ENCODE data around the gene LIMK2.

LIMK2 gene

DNA sequence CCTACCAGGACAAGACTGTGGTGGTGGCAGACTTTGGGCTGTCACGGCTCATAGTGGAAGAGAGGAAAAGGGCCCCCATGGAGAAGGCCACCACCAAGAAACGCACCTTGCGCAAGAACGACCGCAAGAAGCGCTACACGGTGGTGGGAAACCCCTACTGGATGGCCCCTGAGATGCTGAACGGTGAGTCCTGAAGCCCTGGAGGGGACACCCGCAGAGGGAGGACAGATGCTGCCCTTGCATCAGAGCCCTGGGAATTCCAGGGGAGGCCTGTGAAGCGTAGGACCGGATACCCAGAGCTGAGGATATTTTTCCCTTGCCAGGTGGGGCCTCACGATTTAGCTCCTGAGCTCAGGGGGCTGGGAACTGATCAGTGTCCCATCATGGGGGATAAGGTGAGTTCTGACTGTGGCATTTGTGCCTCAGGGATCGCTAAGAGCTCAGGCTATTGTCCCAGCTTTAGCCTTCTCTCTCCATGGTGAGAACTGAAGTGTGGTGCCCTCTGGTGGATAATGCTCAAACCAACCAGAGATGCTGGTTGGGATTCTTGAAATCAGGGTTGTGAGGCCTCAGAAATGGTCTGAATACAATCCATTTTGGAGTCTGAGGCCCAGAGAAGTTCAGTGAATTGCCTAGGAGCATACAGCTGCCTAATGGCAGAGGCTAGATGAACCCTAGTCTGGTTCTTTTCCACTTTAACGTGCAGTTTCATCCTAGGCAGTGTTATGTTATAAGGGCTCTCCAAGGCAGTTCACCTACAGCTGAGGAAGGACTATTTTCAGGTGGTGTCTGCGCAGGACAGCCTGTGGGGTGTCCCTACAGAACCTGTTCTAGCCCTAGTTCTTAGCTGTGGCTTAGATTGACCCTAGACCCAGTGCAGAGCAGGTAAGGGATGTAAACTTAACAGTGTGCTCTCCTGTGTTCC, 60.7 kb downstream of the LIMK2 start:
- DNase-seq (ENCODE audit: low spot score): peak; percentile 75

DNA sequence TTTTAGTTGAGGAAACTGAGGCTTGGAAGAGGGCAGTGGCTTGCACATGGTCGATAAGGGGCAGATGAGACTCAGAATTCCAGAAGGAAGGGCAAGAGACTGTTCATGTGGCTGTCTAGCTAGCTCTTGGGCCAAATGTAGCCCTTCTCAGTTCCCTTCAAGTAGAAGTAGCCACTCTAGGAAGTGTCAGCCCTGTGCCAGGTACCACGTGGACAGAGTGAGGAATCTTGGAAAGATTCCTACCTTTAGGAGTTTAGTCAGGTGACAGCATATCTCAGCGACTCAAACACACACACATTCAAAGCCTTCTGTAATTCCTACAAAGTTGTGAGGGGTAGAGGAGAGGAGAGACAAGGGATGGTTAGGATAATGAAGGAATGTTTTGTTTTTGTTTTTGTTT, 61.9 kb downstream of the LIMK2 start:
- no peak for DNase-seq (ENCODE audit: low spot score)

DNA sequence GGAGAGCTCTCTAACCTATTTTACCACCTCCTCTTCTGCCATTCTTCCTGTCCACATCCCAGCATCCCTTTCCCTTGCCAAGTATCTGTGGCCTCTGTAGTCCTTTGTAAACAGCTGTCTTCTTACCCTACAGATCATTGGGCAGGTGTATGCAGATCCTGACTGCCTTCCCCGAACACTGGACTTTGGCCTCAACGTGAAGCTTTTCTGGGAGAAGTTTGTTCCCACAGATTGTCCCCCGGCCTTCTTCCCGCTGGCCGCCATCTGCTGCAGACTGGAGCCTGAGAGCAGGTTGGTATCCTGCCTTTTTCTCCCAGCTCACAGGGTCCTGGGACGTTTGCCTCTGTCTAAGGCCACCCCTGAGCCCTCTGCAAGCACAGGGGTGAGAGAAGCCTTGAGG, 62.9 kb downstream of the LIMK2 start:
- DNase-seq (ENCODE audit: low spot score): no peak

DNA sequence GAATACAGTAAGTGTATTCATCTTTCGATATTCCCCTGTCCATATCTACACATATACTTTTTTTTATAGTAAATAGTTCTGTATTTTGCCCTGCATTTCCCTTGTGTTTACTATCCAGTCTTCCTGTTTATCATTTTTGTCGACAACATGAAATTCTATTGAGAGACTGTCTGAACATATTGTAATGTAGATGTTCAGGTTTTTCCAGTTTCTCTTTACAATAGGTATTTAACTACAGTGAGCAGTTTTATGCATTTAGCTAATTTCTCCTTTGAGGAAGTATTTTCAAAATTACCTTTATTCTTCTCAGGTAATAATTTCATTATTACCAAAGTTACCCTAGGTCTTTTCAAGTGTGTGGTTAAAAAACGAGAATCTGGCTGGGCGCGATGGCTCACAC, 63.5 kb downstream of the LIMK2 start:
- DNase-seq (ENCODE audit: low spot score): no peak

DNA sequence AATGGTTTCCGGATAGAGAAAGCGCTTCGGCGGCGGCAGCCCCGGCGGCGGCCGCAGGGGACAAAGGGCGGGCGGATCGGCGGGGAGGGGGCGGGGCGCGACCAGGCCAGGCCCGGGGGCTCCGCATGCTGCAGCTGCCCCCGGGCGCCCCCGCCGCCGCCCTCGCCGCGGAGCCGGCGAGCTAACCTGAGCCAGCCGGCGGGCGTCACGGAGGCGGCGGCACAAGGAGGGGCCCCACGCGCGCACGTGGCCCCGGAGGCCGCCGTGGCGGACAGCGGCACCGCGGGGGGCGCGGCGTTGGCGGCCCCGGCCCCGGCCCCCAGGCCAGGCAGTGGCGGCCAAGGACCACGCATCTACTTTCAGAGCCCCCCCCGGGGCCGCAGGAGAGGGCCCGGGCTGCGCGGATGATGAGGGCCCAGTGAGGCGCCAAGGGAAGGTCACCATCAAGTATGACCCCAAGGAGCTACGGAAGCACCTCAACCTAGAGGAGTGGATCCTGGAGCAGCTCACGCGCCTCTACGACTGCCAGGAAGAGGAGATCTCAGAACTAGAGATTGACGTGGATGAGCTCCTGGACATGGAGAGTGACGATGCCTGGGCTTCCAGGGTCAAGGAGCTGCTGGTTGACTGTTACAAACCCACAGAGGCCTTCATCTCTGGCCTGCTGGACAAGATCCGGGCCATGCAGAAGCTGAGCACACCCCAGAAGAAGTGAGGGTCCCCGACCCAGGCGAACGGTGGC, 64.5 kb downstream of the LIMK2 start:
- no peak for DNase-seq (ENCODE audit: low spot score)

DNA sequence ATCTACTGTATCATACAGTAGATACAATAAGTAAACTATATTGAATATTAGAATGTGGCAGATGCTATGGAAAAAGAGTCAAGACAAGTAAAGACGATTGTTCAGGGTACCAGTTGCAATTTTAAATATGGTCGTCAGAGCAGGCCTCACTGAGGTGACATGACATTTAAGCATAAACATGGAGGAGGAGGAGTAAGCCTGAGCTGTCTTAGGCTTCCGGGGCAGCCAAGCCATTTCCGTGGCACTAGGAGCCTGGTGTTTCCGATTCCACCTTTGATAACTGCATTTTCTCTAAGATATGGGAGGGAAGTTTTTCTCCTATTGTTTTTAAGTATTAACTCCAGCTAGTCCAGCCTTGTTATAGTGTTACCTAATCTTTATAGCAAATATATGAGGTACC, 65.6 kb downstream of the LIMK2 start:
- DNase-seq (ENCODE audit: low spot score): no peak

DNA sequence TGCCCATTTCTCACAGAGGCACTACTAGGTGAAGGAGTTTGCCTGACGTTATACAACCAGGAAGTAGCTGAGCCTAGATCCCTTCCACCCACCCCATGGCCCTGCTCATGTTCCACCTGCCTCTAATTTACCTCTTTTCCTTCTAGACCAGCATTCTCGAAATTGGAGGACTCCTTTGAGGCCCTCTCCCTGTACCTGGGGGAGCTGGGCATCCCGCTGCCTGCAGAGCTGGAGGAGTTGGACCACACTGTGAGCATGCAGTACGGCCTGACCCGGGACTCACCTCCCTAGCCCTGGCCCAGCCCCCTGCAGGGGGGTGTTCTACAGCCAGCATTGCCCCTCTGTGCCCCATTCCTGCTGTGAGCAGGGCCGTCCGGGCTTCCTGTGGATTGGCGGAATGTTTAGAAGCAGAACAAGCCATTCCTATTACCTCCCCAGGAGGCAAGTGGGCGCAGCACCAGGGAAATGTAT, 66.1 kb downstream of the LIMK2 start:
- no peak for DNase-seq (ENCODE audit: low spot score)

DNA sequence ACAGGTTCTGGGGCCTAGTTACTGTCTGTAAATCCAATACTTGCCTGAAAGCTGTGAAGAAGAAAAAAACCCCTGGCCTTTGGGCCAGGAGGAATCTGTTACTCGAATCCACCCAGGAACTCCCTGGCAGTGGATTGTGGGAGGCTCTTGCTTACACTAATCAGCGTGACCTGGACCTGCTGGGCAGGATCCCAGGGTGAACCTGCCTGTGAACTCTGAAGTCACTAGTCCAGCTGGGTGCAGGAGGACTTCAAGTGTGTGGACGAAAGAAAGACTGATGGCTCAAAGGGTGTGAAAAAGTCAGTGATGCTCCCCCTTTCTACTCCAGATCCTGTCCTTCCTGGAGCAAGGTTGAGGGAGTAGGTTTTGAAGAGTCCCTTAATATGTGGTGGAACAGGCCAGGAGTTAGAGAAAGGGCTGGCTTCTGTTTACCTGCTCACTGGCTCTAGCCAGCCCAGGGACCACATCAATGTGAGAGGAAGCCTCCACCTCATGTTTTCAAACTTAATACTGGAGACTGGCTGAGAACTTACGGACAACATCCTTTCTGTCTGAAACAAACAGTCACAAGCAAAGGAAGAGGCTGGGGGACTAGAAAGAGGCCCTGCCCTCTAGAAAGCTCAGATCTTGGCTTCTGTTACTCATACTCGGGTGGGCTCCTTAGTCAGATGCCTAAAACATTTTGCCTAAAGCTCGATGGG, 66.7 kb downstream of the LIMK2 start:
- no peak for DNase-seq (ENCODE audit: low spot score)

DNA sequence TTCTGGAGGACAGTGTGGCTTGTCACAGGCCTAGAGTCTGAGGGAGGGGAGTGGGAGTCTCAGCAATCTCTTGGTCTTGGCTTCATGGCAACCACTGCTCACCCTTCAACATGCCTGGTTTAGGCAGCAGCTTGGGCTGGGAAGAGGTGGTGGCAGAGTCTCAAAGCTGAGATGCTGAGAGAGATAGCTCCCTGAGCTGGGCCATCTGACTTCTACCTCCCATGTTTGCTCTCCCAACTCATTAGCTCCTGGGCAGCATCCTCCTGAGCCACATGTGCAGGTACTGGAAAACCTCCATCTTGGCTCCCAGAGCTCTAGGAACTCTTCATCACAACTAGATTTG, 67.2 kb downstream of the LIMK2 start:
- no peak for DNase-seq (ENCODE audit: low spot score)

DNA sequence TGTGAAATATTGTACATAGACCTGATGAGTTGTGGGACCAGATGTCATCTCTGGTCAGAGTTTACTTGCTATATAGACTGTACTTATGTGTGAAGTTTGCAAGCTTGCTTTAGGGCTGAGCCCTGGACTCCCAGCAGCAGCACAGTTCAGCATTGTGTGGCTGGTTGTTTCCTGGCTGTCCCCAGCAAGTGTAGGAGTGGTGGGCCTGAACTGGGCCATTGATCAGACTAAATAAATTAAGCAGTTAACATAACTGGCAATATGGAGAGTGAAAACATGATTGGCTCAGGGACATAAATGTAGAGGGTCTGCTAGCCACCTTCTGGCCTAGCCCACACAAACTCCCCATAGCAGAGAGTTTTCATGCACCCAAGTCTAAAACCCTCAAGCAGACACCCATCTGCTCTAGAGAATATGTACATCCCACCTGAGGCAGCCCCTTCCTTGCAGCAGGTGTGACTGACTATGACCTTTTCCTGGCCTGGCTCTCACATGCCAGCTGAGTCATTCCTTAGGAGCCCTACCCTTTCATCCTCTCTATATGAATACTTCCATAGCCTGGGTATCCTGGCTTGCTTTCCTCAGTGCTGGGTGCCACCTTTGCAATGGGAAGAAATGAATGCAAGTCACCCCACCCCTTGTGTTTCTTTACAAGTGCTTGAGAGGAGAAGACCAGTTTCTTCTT, 67.9 kb downstream of the LIMK2 start:
- no peak for DNase-seq (ENCODE audit: low spot score)

DNA sequence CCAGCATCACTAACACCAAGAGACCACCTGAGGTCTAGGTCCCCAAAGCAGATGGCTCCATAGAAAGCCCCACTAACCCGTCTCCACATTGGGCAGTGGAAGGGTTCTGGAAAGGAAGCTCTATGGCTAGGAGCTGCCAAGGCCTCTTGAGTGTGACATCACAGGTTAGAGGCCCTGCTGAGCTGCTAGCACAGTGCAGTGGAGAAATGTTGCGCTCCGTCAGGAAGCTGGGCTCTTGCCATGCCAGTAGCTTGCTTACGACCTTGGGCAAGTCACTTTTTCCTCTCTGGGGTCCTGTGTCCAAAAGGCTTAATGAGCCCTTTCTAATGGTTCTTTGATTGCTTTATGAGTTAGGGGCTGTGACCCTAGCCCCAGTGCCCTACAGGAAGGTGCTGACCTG, 69.6 kb downstream of the LIMK2 start:
- DNase-seq (ENCODE audit: low spot score): no peak

DNA sequence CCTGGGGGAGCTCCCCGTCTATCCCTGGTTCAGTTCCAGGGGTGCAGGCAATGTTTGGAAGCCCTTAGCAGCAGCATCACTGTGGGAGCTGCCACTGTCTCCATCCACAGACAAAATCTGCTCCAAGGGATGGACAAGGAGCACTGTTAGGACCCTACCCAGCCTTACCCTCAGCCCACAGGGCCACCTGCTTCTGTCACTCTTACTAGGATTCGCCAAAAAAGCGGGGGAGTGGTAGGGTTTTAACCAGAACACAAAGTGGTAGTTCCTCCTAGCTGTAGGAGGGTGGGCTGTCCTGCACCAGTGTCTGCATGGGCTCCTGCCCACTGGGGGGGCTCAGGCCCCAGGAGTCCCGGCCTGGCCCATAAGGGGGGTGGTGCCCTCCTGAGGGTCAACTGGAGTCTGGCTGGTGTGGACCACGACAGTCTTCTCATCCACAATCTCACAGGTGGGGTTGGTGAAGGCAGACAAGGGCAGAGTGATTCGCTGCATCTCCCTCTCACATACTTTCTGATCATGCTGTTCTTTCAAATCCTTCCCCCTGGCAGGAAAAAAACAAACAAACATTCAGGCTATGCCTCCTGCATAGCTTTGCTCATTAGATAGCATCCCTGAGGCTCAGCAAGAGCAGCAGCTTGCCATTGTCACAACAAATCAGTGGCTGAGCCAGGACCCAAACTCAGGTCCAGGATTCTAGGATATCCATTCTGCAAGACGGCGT, 70.8 kb downstream of the LIMK2 start:
- DNase-seq (ENCODE audit: low spot score): no peak

DNA sequence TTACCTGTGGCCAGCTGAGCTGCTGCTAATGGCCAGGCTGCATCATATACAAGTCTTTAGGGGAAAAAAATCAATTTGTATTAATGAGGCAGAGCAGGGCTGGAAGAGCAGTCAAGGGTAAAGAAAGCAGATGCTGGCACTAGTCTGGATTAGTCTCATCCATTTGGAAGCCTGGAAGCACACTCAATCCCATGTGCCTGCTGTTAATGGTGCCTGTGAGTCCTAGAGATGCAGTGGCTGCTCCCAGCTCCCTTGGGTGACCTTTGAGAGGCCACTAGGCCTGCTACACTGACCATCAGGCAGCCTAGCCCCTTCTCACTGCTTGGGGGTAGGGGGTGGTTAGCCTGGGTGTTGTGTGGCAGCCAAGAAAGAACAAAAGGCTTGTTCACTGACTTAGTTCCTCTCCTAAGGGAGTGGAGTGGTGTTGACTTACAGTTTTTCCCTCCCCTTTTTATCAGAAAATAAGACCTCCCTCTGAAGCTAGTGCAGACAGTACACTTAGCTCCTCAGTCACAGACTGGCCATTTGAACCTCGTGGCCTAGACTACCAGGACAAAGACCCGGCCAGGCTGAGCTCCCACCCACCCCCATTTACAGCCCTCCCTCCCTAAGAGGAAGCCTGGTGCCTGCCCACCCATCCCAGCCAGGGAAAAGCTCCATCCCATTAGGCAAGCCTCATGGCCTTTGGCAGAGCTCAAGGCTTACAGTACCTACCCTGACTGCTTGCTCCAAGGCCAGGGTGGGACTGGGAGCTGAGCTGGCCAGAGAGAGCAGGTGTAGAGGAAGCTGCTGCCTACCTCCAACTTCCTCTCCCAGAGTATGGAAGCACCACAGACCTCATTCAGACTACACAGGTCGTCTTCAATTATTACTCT, 72.4 kb downstream of the LIMK2 start:
- DNase-seq (ENCODE audit: low spot score): no peak

DNA sequence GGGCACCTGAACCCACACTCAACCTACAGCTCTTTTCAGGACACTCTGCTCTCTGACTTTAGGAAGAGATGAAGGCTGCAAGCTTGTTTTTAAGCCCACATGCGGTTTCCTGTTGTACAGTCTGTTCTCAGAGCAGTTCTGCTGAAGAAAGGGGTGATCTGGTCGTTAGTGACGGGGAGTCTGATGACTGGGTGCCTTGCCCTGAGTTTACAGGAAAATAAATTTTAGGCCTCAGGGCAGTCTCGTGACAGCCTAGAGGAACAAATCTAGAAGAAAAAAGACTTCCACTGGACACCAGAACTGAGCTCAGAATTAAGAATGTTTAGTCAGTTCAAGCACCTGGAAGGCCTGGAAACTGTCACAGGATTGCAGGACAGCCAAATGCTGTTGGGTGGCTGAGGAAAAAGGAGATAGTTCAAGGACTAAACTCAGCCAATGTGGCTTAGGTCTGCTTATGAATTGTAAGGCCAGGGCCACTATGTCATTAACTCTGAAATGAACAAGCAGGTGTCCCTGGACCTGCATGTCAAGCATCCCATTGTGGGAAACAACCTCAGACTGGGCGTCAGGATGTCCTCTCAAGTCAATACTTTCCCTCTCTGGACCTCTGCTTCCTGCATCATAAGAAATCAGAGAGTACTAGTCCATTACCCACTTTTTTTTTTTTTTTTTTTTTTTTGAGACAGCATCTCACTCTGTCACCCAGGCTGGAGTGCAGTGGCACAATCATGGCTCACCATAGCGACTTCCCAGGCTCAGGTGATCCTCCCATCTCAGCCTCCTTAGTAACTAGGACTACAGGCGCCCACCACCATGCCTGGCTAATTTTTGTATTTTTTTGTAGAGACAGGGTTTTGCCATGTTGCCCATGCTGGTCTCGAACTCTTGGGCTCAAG, 74.5 kb downstream of the LIMK2 start:
- peak; percentile 45 for DNase-seq (ENCODE audit: low spot score)

DNA sequence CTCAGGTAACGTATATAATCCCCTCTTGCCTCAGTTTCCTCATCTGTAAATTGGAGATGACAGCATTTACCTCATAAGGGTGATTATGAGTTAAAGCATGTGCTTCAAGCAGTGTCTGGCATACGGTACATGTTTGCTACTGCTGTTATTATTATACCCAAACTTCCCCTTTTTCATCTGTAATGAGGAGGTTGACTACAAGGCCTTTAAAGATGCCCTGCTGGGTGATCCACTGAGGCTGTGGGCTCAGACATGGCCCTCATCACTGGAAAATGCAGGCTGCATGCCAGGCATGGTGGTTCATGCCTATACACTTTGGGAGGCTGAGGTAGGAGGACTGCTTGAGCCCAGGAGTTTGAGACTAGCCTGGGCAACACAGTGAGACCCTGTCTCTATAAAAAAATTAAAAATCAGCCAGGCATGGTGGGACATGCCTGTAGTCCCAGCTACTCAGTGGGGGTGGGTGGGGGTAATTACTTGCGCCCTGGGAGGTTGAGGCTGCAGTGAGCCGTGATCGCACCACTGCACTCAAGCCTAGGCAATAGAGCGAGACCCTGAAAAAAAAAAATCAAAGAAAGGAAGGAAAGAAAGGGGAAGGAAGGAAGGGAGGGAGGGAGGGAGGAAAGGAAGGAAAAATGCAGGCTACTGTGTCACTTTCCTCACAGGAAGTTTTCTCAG, 75.9 kb downstream of the LIMK2 start:
- DNase-seq (ENCODE audit: low spot score): peak; percentile 68

DNA sequence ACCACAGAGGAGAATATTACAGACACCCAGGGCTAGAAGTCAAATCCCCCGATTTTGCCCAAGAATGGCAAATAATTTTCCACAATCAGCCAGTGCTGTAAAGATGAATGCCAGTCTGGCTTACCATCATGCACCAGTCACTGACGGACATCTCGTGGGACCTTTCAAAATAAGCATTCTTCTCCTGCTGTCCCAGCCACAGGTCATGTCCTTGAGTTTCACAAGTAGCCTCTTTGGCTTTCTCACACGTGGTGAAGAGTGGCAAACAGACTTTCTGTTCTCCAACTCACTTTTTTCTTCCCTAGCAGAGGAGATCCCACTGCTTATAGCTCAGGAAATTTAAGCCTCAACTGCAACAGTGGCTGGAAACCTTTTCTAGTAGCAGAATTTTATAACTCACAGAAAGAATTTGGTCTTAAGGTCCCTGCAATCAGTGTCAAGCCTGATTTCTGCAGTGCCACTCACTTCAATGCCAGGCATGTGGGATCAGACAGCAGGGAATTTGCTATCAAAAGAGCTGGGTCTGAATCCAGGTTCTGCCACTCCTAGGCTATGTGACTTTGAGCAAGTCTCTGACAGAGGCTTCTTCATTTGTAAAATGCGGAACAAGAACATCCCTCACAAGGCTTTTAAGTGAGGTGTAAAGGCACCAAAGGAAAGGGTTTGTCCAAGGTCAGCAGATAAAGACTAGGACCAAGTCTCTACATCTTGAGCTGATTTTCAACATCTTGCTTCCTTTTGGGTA, 76.6 kb downstream of the LIMK2 start:
- peak; percentile 56 for DNase-seq (ENCODE audit: low spot score)

DNA sequence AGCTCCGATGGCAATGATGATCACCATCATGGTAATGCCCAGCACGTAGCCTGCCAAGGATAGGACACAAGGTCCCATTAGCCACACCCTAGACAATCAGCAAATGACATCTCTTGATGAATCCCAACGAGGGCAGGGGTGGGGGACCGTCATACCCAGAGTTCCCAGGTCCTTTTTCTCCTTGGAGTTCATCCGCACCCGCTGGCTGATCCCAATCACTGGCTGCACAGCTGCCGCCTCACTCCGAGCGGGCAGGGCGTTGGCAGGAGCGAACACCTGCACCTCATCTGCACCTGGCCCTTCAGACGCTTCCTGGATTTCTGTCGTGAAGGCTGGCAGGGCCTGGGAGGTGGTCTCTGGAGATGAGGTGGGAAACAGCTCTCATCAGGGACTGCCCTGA, 77.2 kb downstream of the LIMK2 start:
- DNase-seq (ENCODE audit: low spot score): no peak

Measured in NAMALWA (cell line).